Type B pancreatic cell (in vitro differentiated cells): ENCODE measurements around the gene BOC. TPM values are rescaled to one million over a fixed set of nuclear protein-coding genes. Genes with fewer than 3 reads are reported as not detected.
A peak's percentile ranks its signal among the peaks of the same experiment; 100 is the strongest.

Source experiments
- DNase-seq: peaks from one replicate; pipeline ENCODE4 v3.0.0; 2021; ENCODE audit warnings: mixed read lengths; ENCODE audit not compliant: unreplicated experiment; ENCODE audit errors: extremely low spot score
- H3K27ac Mint-ChIP-seq: 2 replicates; pipeline ENCODE4 v1.8.0; 2021; ENCODE audit warnings: mild to moderate bottlenecking, mixed read lengths
- H3K27me3 Mint-ChIP-seq: 2 replicates; pipeline ENCODE4 v1.8.0; 2021; ENCODE audit warnings: mixed read lengths
- H3K36me3 Mint-ChIP-seq: 2 replicates; pipeline ENCODE4 v1.8.0; 2021; ENCODE audit warnings: mixed read lengths
- H3K4me1 Mint-ChIP-seq: one replicate; pipeline ENCODE4 v1.8.0; 2021; ENCODE audit warnings: mixed read lengths; ENCODE audit not compliant: unreplicated experiment
- H3K4me3 Mint-ChIP-seq: 2 replicates; pipeline ENCODE4 v1.8.0; 2021; ENCODE audit warnings: mild to moderate bottlenecking, mixed read lengths
- H3K9me3 Mint-ChIP-seq: 2 replicates; pipeline ENCODE4 v1.8.0; 2021; ENCODE audit warnings: mixed read lengths
- total RNA-seq: library from RNA; stranded (reverse); gene quantifications from 2 replicates; pipeline ENCODE4 v1.2.1, GENCODE V29; 2021; ENCODE audit warnings: low replicate concordance
- TF ChIP-seq, protein P1 (sequence below): fragments of 200-600 bp; sonication (generic); conservative IDR thresholded peaks from 2 replicates; pipeline ENCODE4 v1.5.0; 2021; ENCODE audit warnings: antibody characterized with exemption, mild to moderate bottlenecking

The BOC gene
- total RNA-seq, 1 donor from 2014 or later, result 219 TPM

DNA sequence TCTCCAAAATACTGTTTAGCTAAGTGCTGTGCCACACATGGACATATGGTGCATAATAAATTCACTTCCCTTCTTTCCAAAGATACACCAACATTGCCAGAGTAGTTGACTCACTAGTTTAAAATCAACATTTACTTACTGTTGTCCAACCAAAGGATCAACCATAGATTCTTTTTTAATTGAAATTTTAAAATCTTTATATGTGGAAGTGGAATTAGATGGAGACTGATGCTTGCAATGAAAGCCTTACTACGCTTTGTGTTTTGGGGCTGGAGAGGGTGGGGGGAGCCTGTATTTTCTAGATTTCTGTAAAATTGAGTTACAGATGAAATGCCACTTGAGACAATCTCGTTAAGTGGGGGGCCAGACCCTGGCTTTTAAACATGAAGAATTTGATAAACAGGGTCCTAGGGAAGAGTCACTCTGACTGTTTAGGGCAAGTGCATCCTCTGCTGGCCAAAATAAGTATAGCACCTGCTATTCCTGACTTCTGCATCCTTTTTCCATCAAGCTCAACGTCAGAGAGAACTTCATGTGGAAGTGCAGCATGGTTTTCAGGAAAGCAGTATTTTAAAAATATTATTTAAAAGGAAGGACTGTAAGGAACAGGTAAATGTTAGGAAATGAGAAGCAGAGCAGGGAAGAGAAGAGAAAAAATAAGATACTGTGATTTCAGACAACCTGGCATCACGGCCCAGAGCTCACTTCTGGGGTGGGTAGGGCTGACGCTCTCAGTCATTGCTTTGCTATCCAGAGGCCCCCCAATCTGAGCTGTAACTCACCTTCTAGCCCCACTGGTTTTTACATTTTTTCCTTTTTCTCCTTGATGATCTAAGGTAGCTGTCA lies 76.7 kb downstream of the BOC start:
- no peak overlapping the region for H3K27ac Mint-ChIP-seq
- no peaks in the 10 kb centered on the region for H3K9me3 Mint-ChIP-seq
- peaks cover 54% of the 10 kb centered on the region for H3K4me1 Mint-ChIP-seq
- no peaks in the 10 kb centered on the region for H3K27me3 Mint-ChIP-seq
- no peak overlapping the region for H3K4me3 Mint-ChIP-seq
- TF ChIP-seq, protein P1, sequence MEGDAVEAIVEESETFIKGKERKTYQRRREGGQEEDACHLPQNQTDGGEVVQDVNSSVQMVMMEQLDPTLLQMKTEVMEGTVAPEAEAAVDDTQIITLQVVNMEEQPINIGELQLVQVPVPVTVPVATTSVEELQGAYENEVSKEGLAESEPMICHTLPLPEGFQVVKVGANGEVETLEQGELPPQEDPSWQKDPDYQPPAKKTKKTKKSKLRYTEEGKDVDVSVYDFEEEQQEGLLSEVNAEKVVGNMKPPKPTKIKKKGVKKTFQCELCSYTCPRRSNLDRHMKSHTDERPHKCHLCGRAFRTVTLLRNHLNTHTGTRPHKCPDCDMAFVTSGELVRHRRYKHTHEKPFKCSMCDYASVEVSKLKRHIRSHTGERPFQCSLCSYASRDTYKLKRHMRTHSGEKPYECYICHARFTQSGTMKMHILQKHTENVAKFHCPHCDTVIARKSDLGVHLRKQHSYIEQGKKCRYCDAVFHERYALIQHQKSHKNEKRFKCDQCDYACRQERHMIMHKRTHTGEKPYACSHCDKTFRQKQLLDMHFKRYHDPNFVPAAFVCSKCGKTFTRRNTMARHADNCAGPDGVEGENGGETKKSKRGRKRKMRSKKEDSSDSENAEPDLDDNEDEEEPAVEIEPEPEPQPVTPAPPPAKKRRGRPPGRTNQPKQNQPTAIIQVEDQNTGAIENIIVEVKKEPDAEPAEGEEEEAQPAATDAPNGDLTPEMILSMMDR, result peak; percentile 94
- peaks cover 22% of the 10 kb centered on the region for H3K36me3 Mint-ChIP-seq
- DNase-seq, result no peak

- TF ChIP-seq, protein P1, result no peak
- no peak overlapping the region for H3K4me3 Mint-ChIP-seq
- no peaks in the 10 kb centered on the region for H3K9me3 Mint-ChIP-seq
- H3K36me3 Mint-ChIP-seq, result peaks cover 18% of the 10 kb centered on the region
- no peaks in the 10 kb centered on the region for H3K27me3 Mint-ChIP-seq
- no peak overlapping the region for H3K27ac Mint-ChIP-seq
- DNase-seq, result no peak
- H3K4me1 Mint-ChIP-seq, result peaks cover 54% of the 10 kb centered on the region
These were observed 77.5 kb downstream of the BOC start for GRCh38 chr3:113288881-113289280.

- Mint-ChIP-seq H3K27me3 (no peaks in the 10 kb centered on the region), H3K4me3 (no peak overlapping the region)
- TF ChIP-seq, protein P1, result no peak
These were observed 80.2 kb downstream of the BOC start for GRCh38 chr3:113291572-113291971.

GRCh38 chr3:113292933-113293332 lies 81.6 kb downstream of the BOC start:
- peaks cover 8% of the 10 kb centered on the region for H3K36me3 Mint-ChIP-seq
- no peak overlapping the region for H3K4me3 Mint-ChIP-seq
- H3K27ac Mint-ChIP-seq, result no peak overlapping the region
- TF ChIP-seq, protein P1, result no peak
- H3K27me3 Mint-ChIP-seq, result no peaks in the 10 kb centered on the region
- peaks cover 46% of the 10 kb centered on the region for H3K4me1 Mint-ChIP-seq
- DNase-seq, result no peak
- H3K9me3 Mint-ChIP-seq, result no peaks in the 10 kb centered on the region

More at GRCh38 chr3:113291572-113291971, 80.2 kb downstream of the BOC start:
- no peaks in the 10 kb centered on the region for H3K9me3 Mint-ChIP-seq
- DNase-seq, result no peak
- no peak overlapping the region for H3K27ac Mint-ChIP-seq
- H3K36me3 Mint-ChIP-seq, result peaks cover 7% of the 10 kb centered on the region
- H3K4me1 Mint-ChIP-seq, result peaks cover 49% of the 10 kb centered on the region

DNA sequence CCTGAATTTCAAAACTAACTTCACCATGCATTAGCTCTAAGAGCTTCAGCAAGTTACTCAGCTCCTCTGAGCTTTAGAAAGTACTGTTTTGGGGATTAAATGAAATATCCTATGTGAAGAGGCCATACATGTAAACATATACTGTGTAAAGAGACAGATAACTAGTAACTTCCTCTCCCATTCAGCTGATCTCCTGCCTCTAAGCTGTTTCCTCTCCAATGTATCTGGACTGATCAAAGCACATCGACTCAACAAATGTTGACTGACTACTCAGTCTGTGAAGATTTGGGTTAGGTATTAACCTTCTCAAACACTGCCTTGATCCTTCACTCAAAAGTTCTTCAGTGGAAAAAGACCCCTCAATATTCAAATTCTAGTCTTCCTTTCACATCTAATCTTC lies 82.0 kb downstream of the BOC start:
- H3K36me3 Mint-ChIP-seq, result peaks cover 8% of the 10 kb centered on the region
- peaks cover 42% of the 10 kb centered on the region for H3K4me1 Mint-ChIP-seq
- TF ChIP-seq, protein P1, result no peak
- H3K9me3 Mint-ChIP-seq, result no peaks in the 10 kb centered on the region
- no peaks in the 10 kb centered on the region for H3K27me3 Mint-ChIP-seq
- no peak for DNase-seq
- H3K4me3 Mint-ChIP-seq, result no peak overlapping the region
- H3K27ac Mint-ChIP-seq, result no peak overlapping the region
